Body of pancreas (tissue), 4 donors: ENCODE data around the gene ATP6V1B1. TPM values are rescaled to one million over a fixed set of nuclear protein-coding genes. Genes with fewer than 3 reads are reported as not detected.
A peak's percentile ranks its signal among the peaks of the same experiment; 100 is the strongest.
"Not testable (repeated sequence)": the region's sequence is repeated elsewhere in the genome, so short reads cannot be mapped to it uniquely, and the experiment has no call there.

Source experiments
- ATAC-seq: fragments of 150-250 bp; one replicate; pipeline ENCODE4 v1.9.1; 2016
- DNase-seq, 4 donors: peaks; one replicate each; pipeline ENCODE4 v3.0.0-alpha.2; 2019
- H3K27ac ChIP-seq, 4 donors: fragments of 200-600 bp; sonication (generic); 1 replicate in 3 of 4; 2 replicates in 1 of 4; pipeline versions ENCODE4 v1.5.1 to v1.6.1; 2016 to 2019; ENCODE audit warnings: mild to moderate bottlenecking in 1 of 4, mixed read lengths in 1 of 4, moderate library complexity in 1 of 4
- H3K27me3 ChIP-seq, 2 donors: fragments of 200-600 bp; sonication (generic); one replicate each; pipeline ENCODE4 v1.6.0; 2016; ENCODE audit warnings: mild to moderate bottlenecking in 1 of 2
- H3K36me3 ChIP-seq, 2 donors: fragments of 200-600 bp; sonication (generic); replicated peaks in 1 of 2; 2 replicates each; pipeline ENCODE4 v1.5.1; 2016; ENCODE audit warnings: low read depth in 2 of 2; ENCODE audit not compliant: insufficient read depth in 1 of 2
- H3K4me1 ChIP-seq: fragments of 200-600 bp; sonication (generic); one replicate; pipeline ENCODE4 v1.6.0; 2016
- H3K4me3 ChIP-seq, 2 donors: fragments of 200-600 bp; sonication (generic); 1 replicate in 1 of 2; 2 replicates in 1 of 2; pipeline ENCODE4 v1.5.1; 2016 to 2019
- H3K9me3 ChIP-seq, 3 donors: fragments of 200-600 bp; sonication (generic); 1 replicate in 2 of 3; 2 replicates in 1 of 3; pipeline ENCODE4 v1.5.1; 2016
- CTCF ChIP-seq, 7 experiments: fragments of 450-650 bp in 4 of 7; fragments of 200-600 bp in 3 of 7; sonication (generic) in 3 of 7; IDR thresholded peaks; one replicate each; pipeline ENCODE4 v1.5.1; 2016 to 2019; ENCODE audit warnings: antibody characterized with exemption in 7 of 7
- POLR2A ChIP-seq, 3 donors: fragments of 450-650 bp; IDR thresholded peaks; one replicate each; pipeline ENCODE4 v1.6.1; 2016; ENCODE audit warnings: antibody characterized with exemption in 3 of 3, mild to moderate bottlenecking in 2 of 3
- WGBS, 2 donors: methylation state at CpG; one replicate each; pipeline ENCODE4 v1.1.5; 2017; 5-methylcytosine and 5-hydroxymethylcytosine counted together
- intact Hi-C: fragments of 100-400 bp; cut with DNase I; formaldehyde crosslinking; loops from one replicate; pipeline ENCODE4 v1.15.1; 2023
- total RNA-seq, 2 donors: library from RNA; depleted of rRNA; stranded (reverse); fragments of >200 nt; gene quantifications; one replicate each; pipeline ENCODE4 v1.1.0, GENCODE V29; 2016

Gene ATP6V1B1
- total RNA-seq, 2 donors from 2014 or later: 9.9 to 17.9 TPM

GRCh38 chr2:70999362-70999761, 63.7 kb downstream of the ATP6V1B1 start:
- no peak overlapping the region for H3K27ac ChIP-seq
- intact Hi-C loops: no loop called here

GRCh38 chr2:70999931-71000330, 64.2 kb downstream of the ATP6V1B1 start:
- ATAC-seq, H3K9me3 ChIP-seq, H3K27ac ChIP-seq, H3K27me3 ChIP-seq, H3K36me3 ChIP-seq, DNase-seq, H3K4me3 ChIP-seq, intact Hi-C loops: not testable (repeated sequence)
- H3K4me1 ChIP-seq: peaks cover 17% of the 10 kb centered on the region
- 85 to 87% methylated on average over 9 to 10 of the region's 10 CpGs for WGBS, 2 donors

More at GRCh38 chr2:70999362-70999761, 63.7 kb downstream of the ATP6V1B1 start:
- no peak for DNase-seq
- no peak overlapping the region for H3K4me3 ChIP-seq
- no peaks in the 10 kb centered on the region for H3K9me3 ChIP-seq
- no peaks in the 10 kb centered on the region for H3K36me3 ChIP-seq
- 51 to 78% methylated on average over 2 of the region's 2 CpGs for WGBS, 2 donors
- no peaks in the 10 kb centered on the region for H3K27me3 ChIP-seq
- ATAC-seq: no peak
- H3K4me1 ChIP-seq: peaks cover 17% of the 10 kb centered on the region
- TF ChIP-seq POLR2A (IDR thresholded peaks at IDR 0.05) (no peak), CTCF (IDR thresholded peaks at IDR 0.05) (no peak)

GRCh38 chr2:71000780-71001591, 65.3 kb downstream of the ATP6V1B1 start:
- intact Hi-C loops: no loop called here
- TF ChIP-seq CTCF (IDR thresholded peaks at IDR 0.05) (peak; percentile 84 to 98 (median 86)), POLR2A (IDR thresholded peaks at IDR 0.05) (no peak)
- no peak overlapping the region for H3K4me3 ChIP-seq

GRCh38 chr2:71001592-71001927, 65.9 kb downstream of the ATP6V1B1 start:
- Histone ChIP-seq H3K36me3 (no peaks in the 10 kb centered on the region), H3K4me1 (peaks cover 8% of the 10 kb centered on the region), H3K27me3 (no peaks in the 10 kb centered on the region), H3K4me3 (no peak overlapping the region), H3K9me3 (no peaks in the 10 kb centered on the region), H3K27ac (no peak overlapping the region)
- ATAC-seq: no peak
- WGBS, 2 donors: 58 to 65% methylated on average over 5 of the region's 5 CpGs
- TF ChIP-seq POLR2A (IDR thresholded peaks at IDR 0.05): no peak
- TF ChIP-seq CTCF (IDR thresholded peaks at IDR 0.05): no peak
- intact Hi-C loops: no loop called here
- DNase-seq: no peak

More at GRCh38 chr2:71000780-71001591, 65.3 kb downstream of the ATP6V1B1 start:
- ATAC-seq (peak; percentile 91), DNase-seq (peak; percentile 72 to 81 (median 80))
- 20 to 47% methylated on average over 4 to 21 of the region's 21 CpGs for WGBS, 2 donors
- Histone ChIP-seq H3K36me3 (no peaks in the 10 kb centered on the region), H3K27me3 (no peaks in the 10 kb centered on the region), H3K4me1 (peaks cover 8% of the 10 kb centered on the region), H3K9me3 (no peaks in the 10 kb centered on the region), H3K27ac (no peak overlapping the region)

- Histone ChIP-seq H3K4me3 (no peak overlapping the region), H3K4me1 (peaks cover 8% of the 10 kb centered on the region), H3K9me3 (no peaks in the 10 kb centered on the region), H3K36me3 (no peaks in the 10 kb centered on the region), H3K27ac (no peak overlapping the region), H3K27me3 (no peaks in the 10 kb centered on the region)
- ATAC-seq (no peak), DNase-seq (no peak)
- intact Hi-C loops: no loop called here
- 33 to 46% methylated on average over 6 to 11 of the region's 11 CpGs for WGBS, 2 donors
- TF ChIP-seq CTCF (IDR thresholded peaks at IDR 0.05): no peak
- no peak for TF ChIP-seq POLR2A (IDR thresholded peaks at IDR 0.05)
Measured at GRCh38 chr2:71001981-71002570, 66.4 kb downstream of the ATP6V1B1 start.
